GM21619 (cell line): ENCODE results near the gene OR5C1.
"Not testable (repeated sequence)": the region's sequence is repeated elsewhere in the genome, so short reads cannot be mapped to it uniquely, and the experiment has no call there.

Source experiments
- ATAC-seq: cut with Tn5 transposase; IDR thresholded peaks from one replicate; pipeline ENCODE4 v1.9.1; 2021; ENCODE audit not compliant: unreplicated experiment

Gene OR5C1

GRCh38 chr9:122788831-122789230 is at the start of gene OR5C1:
TSS of gene OR5C1 (plus strand) at chr9:122788933. CDS start at chr9:122788933, 0 bp downstream.
- ATAC-seq = no peak

GRCh38 chr9:122742003-122742402 is 46.7 kb upstream of the OR5C1 start, which contains the start of gene OR1L6:
TSS of gene OR1L6 (plus strand) at chr9:122742303. CDS start at chr9:122749848, 7,545 bp downstream.
- no peak for ATAC-seq

- ATAC-seq = no peak
These were observed 33.9 kb upstream of the OR5C1 start for GRCh38 chr9:122754825-122755224.

GRCh38 chr9:122767817-122768216 is 20.9 kb upstream of the OR5C1 start:
- no peak for ATAC-seq

- ATAC-seq = no peak
These were observed 11.7 kb upstream of the OR5C1 start for GRCh38 chr9:122777052-122777451.

DNA sequence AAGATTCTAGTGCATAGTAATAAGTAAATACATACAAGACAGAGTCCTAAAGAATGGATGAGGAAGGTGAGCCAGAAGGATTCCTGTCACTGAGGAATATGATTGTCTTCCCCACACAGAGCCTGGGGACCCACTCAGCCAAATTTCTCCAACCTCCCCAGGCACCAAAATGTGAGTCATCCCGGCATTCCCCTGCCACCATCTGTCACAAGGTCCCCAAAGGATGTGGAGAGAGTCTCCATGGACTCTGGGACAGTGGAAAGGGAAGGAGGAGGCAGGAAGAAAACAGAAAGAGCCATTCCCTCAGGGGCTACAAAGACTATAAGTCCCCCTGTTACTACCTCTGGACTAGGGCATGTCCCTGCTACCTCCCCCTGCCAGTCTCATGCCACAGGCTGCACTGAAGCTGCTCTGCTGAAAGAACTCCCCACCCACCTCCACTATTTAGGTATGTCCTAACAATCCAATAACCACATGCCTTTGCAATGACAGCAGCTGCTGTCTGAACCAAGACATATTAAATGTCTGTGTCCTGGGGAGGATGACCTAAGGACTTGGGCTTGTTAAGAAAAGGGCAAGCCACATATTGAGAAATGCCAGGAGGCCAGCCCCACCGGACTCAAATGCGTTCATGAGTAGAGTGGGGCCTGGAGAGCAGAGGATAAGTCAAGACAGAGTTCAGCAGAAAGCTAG is 10.7 kb upstream of the OR5C1 start:
- ATAC-seq = no peak

- ATAC-seq = no peak
These were observed 9.6 kb upstream of the OR5C1 start for GRCh38 chr9:122779181-122779580.

DNA sequence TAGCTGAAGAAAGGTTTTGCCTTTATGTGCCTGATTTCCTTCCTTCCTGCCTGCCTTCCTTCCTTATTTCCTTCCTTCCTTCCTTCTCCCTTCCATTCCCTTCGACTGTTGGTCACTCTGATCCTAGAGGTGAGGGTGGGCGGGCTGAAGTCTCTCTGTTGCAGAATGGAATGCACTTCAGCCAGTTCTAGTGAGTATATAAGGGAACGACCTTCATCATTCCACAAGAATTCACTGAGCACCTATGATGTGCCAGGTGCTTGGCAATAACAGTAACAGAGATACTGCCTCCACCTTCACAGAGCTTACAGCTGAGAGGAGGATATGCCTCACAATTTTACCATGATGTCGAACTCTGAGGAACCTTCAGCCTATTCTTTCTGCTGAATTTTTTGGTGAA is 8.7 kb upstream of the OR5C1 start:
- ATAC-seq = no peak

- no peak for ATAC-seq
These were observed 7.1 kb upstream of the OR5C1 start for GRCh38 chr9:122781671-122782070.

DNA sequence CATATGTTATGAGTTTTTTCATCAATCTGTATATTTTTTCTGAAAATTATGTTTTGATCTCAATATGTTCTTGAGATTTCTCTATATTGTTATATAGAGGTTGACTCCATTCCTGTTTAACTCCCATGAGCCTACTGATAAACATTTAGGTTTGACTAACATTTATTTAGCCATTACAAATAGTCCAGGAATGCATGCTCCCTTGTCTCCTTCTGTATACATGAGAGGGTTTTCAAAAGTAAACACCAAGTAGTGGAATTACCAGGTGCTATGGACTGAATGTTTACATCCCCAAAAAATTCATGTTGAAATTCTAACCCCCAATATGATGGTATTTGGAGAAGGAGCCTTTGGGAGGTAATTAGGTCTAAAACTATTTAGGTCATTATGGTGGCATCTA is 3.5 kb upstream of the OR5C1 start:
- ATAC-seq = no peak

DNA sequence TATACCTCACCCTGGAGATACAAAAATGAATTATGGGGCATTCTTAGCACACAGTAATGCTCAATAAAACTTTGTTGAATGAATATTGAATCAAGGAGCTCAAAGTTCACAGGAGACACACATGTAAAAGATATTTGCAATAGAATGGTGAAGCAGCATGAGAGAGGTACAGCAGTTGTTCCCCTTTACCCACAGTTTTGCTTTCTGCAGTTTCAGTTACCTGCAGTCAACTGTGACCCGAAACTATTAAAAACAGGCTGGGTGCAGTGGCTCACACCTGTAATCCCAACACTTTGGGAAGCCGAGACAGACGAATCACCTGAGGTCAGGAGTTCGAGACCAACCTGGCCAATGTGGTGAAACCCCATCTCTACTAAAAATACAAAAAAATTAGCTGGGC is 2.4 kb upstream of the OR5C1 start:
- no peak for ATAC-seq

- no peak for ATAC-seq
These were observed 718 bp downstream of the OR5C1 start for GRCh38 chr9:122789256-122790046.

DNA sequence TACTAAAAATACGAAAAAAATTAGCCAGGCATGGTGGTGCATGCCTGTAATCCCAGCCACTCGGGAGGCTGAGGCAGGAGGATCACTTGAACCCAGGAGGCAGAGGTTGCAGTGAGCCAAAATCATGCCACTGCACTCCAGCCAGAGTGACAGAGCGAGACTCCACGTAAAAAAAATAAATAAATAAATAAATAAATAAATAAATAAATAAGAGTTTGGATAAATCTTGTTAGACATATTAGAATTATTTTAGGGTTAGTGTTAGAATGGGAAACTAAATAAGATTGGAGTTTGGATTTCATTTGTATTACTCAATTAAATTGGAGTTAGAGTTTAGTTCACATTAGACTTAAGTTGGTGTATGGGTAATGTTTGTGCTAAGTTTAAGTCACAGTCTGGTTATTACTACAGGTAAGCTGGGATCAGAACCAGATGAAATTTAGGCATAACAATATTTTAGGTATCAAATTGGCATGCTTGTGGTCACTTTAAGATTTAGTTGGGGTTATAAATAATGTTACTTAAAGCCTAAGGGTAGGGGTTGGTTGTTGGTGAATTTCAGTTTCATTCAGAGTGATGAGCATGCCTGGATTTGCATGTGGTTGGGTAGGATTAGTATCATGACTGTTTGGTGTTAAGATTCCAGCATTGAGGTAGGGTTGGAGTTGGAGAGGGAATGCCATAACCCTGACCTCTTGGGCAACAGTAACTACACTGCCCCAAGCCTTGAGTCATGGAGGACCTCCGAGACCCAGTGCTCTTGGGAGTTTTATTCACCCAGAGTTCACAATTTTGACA is 3.3 kb downstream of the OR5C1 start:
- ATAC-seq = no peak

DNA sequence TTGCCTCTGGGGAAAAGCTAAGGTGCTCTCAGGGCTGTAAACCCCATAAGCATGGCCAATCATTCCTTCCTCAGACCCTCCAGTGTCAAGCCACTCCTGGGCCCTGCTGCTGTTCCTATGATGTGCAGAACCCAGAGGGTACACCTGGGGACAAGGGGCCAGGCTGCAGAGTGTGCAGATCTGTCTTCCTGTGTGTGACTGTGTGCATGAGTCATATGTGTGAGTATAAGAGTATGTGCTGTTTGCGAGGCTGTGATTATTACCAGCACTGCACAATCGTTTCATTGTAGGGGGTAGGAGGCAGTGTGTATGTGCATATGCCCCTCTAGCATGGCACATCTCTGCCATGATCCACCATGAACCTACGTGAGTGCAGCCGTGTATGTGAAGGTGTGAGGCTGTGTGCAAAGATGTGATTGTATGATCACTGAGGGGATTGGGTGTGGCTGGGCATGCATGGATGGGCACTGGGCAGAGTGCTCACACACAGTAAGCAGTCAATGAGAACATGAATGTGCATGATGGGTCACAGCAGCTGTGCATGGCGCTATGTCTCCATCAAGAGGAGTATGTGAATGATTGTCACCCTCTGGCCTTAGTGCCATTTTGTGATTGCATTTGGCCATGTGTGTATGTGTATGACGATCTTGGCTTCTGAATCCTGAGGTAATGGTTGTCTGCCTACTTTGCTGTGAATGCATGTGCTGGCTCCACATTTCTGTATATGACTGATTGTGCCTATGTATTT is 8.8 kb downstream of the OR5C1 start:
- no peak for ATAC-seq

GRCh38 chr9:122800066-122801060 is 11.6 kb downstream of the OR5C1 start, which contains the start of gene OR1K1:
TSS of gene OR1K1 (plus strand) at chr9:122800123. CDS start at chr9:122800123, 0 bp downstream.
- no peak for ATAC-seq

DNA sequence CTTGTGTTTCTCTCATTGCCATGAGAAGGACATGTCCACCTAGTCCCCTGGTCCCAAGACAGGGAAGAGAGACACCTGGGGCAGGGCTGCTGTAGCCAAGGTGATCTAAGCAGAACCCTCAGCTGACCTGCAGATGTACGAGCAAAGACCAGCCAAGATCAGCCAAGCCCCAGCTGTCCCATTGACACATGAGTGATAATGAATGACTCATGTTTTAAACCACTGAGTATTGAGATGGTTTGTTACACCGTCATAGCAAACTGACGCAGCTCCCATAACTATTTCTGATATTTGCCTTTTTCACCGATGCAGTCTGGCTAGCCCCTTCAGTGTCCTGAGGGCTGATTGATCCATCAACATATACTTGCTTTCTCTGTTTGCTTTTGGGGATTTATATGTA is 17.9 kb downstream of the OR5C1 start:
- no peak for ATAC-seq

- no peak for ATAC-seq
These were observed 18.7 kb downstream of the OR5C1 start for GRCh38 chr9:122807271-122807900.

DNA sequence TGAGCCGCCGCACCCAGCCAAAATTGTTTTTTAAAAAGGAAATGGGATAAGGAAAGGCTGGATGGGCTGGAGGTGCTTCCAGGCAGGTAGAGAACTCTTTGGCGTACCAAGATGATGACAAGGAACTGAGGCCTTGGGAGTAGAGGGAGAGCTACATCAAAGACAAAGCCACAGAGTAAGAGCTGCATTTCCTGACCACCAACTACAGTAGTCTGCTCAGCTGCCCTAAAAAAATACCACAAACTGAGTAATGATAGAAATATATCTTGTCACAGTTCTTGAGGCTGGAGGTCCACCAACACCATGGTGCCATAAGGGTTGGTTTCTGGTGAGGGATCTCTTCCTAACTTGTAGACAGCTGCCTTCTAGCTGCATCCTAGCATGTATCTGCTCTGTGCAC is 19.4 kb downstream of the OR5C1 start:
- no peak for ATAC-seq

GRCh38 chr9:122809261-122809660 is 20.5 kb downstream of the OR5C1 start:
- not testable (repeated sequence) for ATAC-seq
